A549 (cell line): ENCODE results near the gene MOV10L1. TPM values are rescaled to one million over a fixed set of nuclear protein-coding genes. Genes with fewer than 3 reads are reported as not detected.

Source experiments
- ATAC-seq, 2 experiments: fragments of 200-7000 bp in 1 of 2; fragments of >200 bp in 1 of 2; cut with Nextera tagmentation in 1 of 2; cut with Tn5 transposase in 1 of 2; 3 replicates each; pipeline versions ENCODE4 v1.8.0 to v1.9.1; 2018 to 2020; ENCODE audit warnings: mild to moderate bottlenecking in 1 of 2, moderate library complexity in 1 of 2
- CTCF ChIA-PET: fragments of 300-600 bp; sonication (Branson Sonifier 250); formaldehyde crosslinking; extraction: SDS; loops from one replicate; lab custom pipeline; 2021; ENCODE audit warnings: antibody characterized with exemption, inconsistent platforms; lab: Yijun Ruan, JAX
- POLR2A ChIA-PET: fragments of 350-600 bp; formaldehyde crosslinking; extraction: SDS; loops from one replicate; lab custom pipeline; 2021; ENCODE audit warnings: antibody characterized with exemption, inconsistent platforms; lab: Yijun Ruan, JAX
- DNase-seq, 2 experiments: peaks; one replicate each; pipeline versions ENCODE4 v3.0.0 to v3.0.0-alpha.2; 2011 to 2016; ENCODE audit warnings: low read depth in 1 of 2, low spot score in 1 of 2
- FAIRE-seq: peaks from 2 replicates; lab custom pipeline; 2011; peaks lifted over from hg19 to GRCh38; lab: Jason Lieb, UNC
- H3K27ac ChIP-seq, 2 experiments: fragments of >200 bp; sonication (Bioruptor Twin); formaldehyde crosslinking; 3 replicates each; pipeline ENCODE4 v1.5.1; 2016 to 2017
- H3K4me1 ChIP-seq: fragments of >200 bp; sonication (Bioruptor Twin); formaldehyde crosslinking; 3 replicates; pipeline ENCODE4 v1.6.1; 2016
- H3K4me2 ChIP-seq: fragments of >200 bp; sonication (Bioruptor Twin); formaldehyde crosslinking; 3 replicates; pipeline ENCODE4 v1.6.1; 2016
- H3K4me3 ChIP-seq: fragments of >200 bp; sonication (Bioruptor Twin); formaldehyde crosslinking; 3 replicates; pipeline ENCODE4 v1.5.1; 2016
- H3K9me3 ChIP-seq: fragments of >200 bp; sonication (Bioruptor Twin); formaldehyde crosslinking; 3 replicates; pipeline ENCODE4 v1.6.1; 2016
- CBX2 ChIP-seq: fragments of 200-600 bp; sonication (generic); IDR thresholded peaks from 2 replicates; pipeline ENCODE4 v1.6.1; 2016; ENCODE audit warnings: low read depth, mild to moderate bottlenecking, borderline replicate concordance
- CEBPB ChIP-seq, 2 experiments: fragments of >200 bp in 1 of 2; sonication (Bioruptor Twin) in 1 of 2; formaldehyde crosslinking in 1 of 2; IDR thresholded peaks; 2 replicates each; pipeline ENCODE4 v1.6.1; 2012 to 2016
- CHD2 ChIP-seq: fragments of 150-350 bp; IDR thresholded peaks from 2 replicates; pipeline ENCODE4 v1.6.1; 2014; ENCODE audit warnings: low read length; ENCODE audit not compliant: partially characterized antibody
- CHD4 ChIP-seq: fragments of 200-600 bp; sonication (generic); IDR thresholded peaks from 2 replicates; pipeline ENCODE4 v1.6.1; 2016; ENCODE audit warnings: antibody characterized with exemption, mild to moderate bottlenecking, borderline replicate concordance
- EHMT2 ChIP-seq: fragments of 200-600 bp; sonication (generic); IDR thresholded peaks from 2 replicates; pipeline ENCODE4 v1.6.1; 2016; ENCODE audit warnings: antibody characterized with exemption, low read depth, mild to moderate bottlenecking, moderate library complexity
- ELK1 ChIP-seq: fragments of 150-350 bp; IDR thresholded peaks from 2 replicates; pipeline ENCODE4 v1.6.1; 2014; ENCODE audit warnings: low read depth, mild to moderate bottlenecking, low read length
- EP300 ChIP-seq, 2 experiments: fragments of >200 bp; sonication (Bioruptor Twin); formaldehyde crosslinking; IDR thresholded peaks; 2 replicates in 1 of 2; 3 replicates in 1 of 2; pipeline ENCODE4 v1.6.1; 2016 to 2017
- ESRRA ChIP-seq: fragments of 150-350 bp; IDR thresholded peaks from 2 replicates; pipeline ENCODE4 v1.6.1; 2014; ENCODE audit warnings: mild to moderate bottlenecking, low read length, borderline replicate concordance
- FOSB ChIP-seq: fragments of 250-450 bp; sonication (Bioruptor Pico); IDR thresholded peaks from 2 replicates; pipeline ENCODE4 v1.5.0; 2020; ENCODE audit warnings: mild to moderate bottlenecking, moderate library complexity
- FOSL2 ChIP-seq, 2 experiments: fragments of 450-650 bp in 1 of 2; fragments of >200 bp in 1 of 2; sonication (Bioruptor Twin) in 1 of 2; formaldehyde crosslinking; IDR thresholded peaks; 2 replicates each; pipeline versions ENCODE4 v1.5.0 to v1.6.1; 2016 to 2020; ENCODE audit warnings: mild to moderate bottlenecking in 1 of 2, moderate library complexity in 1 of 2
- GATA3 ChIP-seq: IDR thresholded peaks from 2 replicates; pipeline ENCODE4 v1.6.1; 2012; ENCODE audit warnings: borderline replicate concordance
- HMGXB4 ChIP-seq: fragments of 250-450 bp; sonication (Bioruptor Pico); IDR thresholded peaks from 2 replicates; pipeline ENCODE4 v1.5.0; 2021; ENCODE audit warnings: mild to moderate bottlenecking, moderate library complexity, borderline replicate concordance
- HOXB13 ChIP-seq: fragments of 250-450 bp; sonication (Bioruptor Pico); IDR thresholded peaks from 2 replicates; pipeline ENCODE4 v1.5.0; 2020; ENCODE audit warnings: low read depth, mild to moderate bottlenecking, moderate library complexity
- HOXB5 ChIP-seq: fragments of 250-450 bp; sonication (Bioruptor Pico); IDR thresholded peaks from 2 replicates; pipeline ENCODE4 v1.5.0; 2020; ENCODE audit warnings: mild to moderate bottlenecking, moderate library complexity
- JUNB ChIP-seq: fragments of >200 bp; sonication (Bioruptor Twin); formaldehyde crosslinking; IDR thresholded peaks from 2 replicates; pipeline ENCODE4 v1.6.1; 2016
- KDM1A ChIP-seq: fragments of 200-600 bp; sonication (generic); IDR thresholded peaks from 2 replicates; pipeline ENCODE4 v1.6.1; 2016; ENCODE audit warnings: low read depth, mild to moderate bottlenecking
- KDM5A ChIP-seq: fragments of 200-600 bp; sonication (generic); IDR thresholded peaks from 2 replicates; pipeline ENCODE4 v1.6.1; 2016; ENCODE audit warnings: antibody characterized with exemption, mild to moderate bottlenecking
- MAX ChIP-seq: IDR thresholded peaks from 2 replicates; pipeline ENCODE4 v1.6.1; 2012
- NPAS2 ChIP-seq: fragments of 250-450 bp; sonication (Bioruptor Pico); IDR thresholded peaks from 2 replicates; pipeline ENCODE4 v1.8.0; 2022; ENCODE audit warnings: mild to moderate bottlenecking, moderate library complexity, borderline replicate concordance
- PBX3 ChIP-seq: IDR thresholded peaks from 2 replicates; pipeline ENCODE4 v1.6.1; 2012
- POLR2A ChIP-seq: IDR thresholded peaks from 2 replicates; pipeline ENCODE4 v1.6.1; 2012; ENCODE audit warnings: mild to moderate bottlenecking, low read length
- POLR2AphosphoS2 ChIP-seq: conservative IDR thresholded peaks from 2 replicates; pipeline ENCODE4 v1.6.1; 2012; ENCODE audit warnings: low read length, improper control_type of control experiment, inconsistent platforms
- SMC3 ChIP-seq: fragments of >200 bp; sonication (Bioruptor Twin); formaldehyde crosslinking; IDR thresholded peaks from 3 replicates; pipeline ENCODE4 v1.6.1; 2018; ENCODE audit warnings: inconsistent platforms
- TFCP2L1 ChIP-seq: fragments of 250-450 bp; sonication (Bioruptor Pico); IDR thresholded peaks from 2 replicates; pipeline ENCODE4 v1.5.0; 2021; ENCODE audit warnings: mild to moderate bottlenecking
- USF2 ChIP-seq: fragments of 450-650 bp; IDR thresholded peaks from 2 replicates; pipeline ENCODE4 v1.6.1; 2014; ENCODE audit warnings: antibody characterized with exemption
- ZFP36 ChIP-seq: fragments of 450-650 bp; IDR thresholded peaks from 2 replicates; pipeline ENCODE4 v1.6.1; 2014; ENCODE audit warnings: borderline replicate concordance; ENCODE audit not compliant: partially characterized antibody
- ZSCAN20 ChIP-seq: fragments of 250-450 bp; sonication (Bioruptor Pico); IDR thresholded peaks from 2 replicates; pipeline ENCODE4 v1.8.0; 2022; ENCODE audit warnings: mild to moderate bottlenecking, moderate library complexity
- WGBS: methylation state at CpG from one replicate; pipeline ENCODE4 v1.1.6; 2017; ENCODE audit errors: missing lambda C conversion rate; 5-methylcytosine and 5-hydroxymethylcytosine counted together
- polyA plus RNA-seq, 4 experiments: library from polyadenylated mRNA; depleted of rRNA in 3 of 4; stranded (reverse); fragments of >200 nt; fragmentation: RNase III in 1 of 4; extraction: RNeasy Plus Mini Kit Qiagen cat#74134 plus additional on column Dnase treatment in 1 of 4; gene quantifications; 2 replicates in 3 of 4; 3 replicates in 1 of 4; pipeline ENCODE4 v1.2.3, GENCODE V29; 2011 to 2017
- TF ChIP-seq, protein P1 (sequence below): IDR thresholded peaks from 2 replicates; pipeline ENCODE4 v1.6.1; 2012; ENCODE audit warnings: low read depth, borderline replicate concordance
- TF ChIP-seq, protein P2 (sequence below): fragments of >200 bp; sonication (Bioruptor Twin); formaldehyde crosslinking; IDR thresholded peaks from 3 replicates; pipeline ENCODE4 v1.6.1; 2016

Gene MOV10L1
- polyA plus RNA-seq, 2 of the 4 experiments (the other 2 are of a cell fraction) = 0.04 TPM

DNA sequence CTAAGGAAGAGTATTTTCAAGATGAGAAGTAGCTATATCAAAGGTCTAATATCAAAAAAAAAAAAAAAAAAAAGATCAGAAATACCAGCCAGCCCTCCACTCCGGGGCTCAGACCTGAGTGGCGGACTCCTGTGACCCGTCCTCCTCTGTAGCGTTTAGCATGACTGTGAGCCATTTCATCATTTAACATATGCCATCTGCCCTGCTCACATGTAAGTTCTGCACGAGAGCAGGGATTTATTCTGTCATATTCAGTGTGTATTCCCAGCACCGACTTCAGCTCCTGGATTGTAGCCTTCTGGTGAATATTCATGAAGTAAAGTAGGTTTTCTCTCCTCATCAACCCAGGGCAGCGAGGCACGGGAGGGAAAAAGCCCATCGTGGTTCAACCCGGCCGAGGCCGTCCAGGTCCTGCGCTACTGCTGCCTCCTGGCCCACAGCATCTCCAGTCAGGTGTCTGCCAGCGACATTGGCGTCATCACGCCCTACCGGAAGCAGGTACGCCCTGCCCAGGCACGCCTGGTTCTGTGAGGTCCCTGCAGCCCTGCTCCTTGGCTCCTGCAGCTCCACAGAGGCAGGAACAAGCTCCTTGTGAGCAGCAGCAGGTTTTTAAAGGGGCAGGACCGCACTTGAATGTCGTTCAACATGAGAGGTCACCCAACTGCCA, 68.0 kb downstream of the MOV10L1 start:
- FAIRE-seq (no peak), DNase-seq (no peak), ATAC-seq (no peak)
- TF ChIP-seq, protein P1, sequence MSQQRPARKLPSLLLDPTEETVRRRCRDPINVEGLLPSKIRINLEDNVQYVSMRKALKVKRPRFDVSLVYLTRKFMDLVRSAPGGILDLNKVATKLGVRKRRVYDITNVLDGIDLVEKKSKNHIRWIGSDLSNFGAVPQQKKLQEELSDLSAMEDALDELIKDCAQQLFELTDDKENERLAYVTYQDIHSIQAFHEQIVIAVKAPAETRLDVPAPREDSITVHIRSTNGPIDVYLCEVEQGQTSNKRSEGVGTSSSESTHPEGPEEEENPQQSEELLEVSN = no peak
- TF ChIP-seq FOSL2 (IDR thresholded peaks at IDR 0.05) (no peak), FOSL2 (CRISPR knock-in tag; IDR thresholded peaks at IDR 0.05) (no peak), ZFP36 (no peak), CHD2 (no peak), SMC3 (no peak), FOSB (no peak), JUNB (no peak), POLR2AphosphoS2 (no peak), PBX3 (no peak), KDM5A (no peak), POLR2A (no peak), KDM1A (no peak), USF2 (no peak), ELK1 (no peak), GATA3 (no peak), ZSCAN20 (CRISPR knock-in tag) (no peak), EP300 (IDR thresholded peaks at IDR 0.05) (no peak), ESRRA (no peak), HOXB5 (CRISPR knock-in tag) (no peak), CBX2 (no peak)
- Histone ChIP-seq H3K4me1 (no peaks in the 10 kb centered on the region), H3K4me3 (no peak overlapping the region), H3K27ac (no peak overlapping the region), H3K9me3 (no peaks in the 10 kb centered on the region), H3K4me2 (no peak overlapping the region)
- WGBS = 47% methylated on average over 14 of the region's 21 CpGs
- ChIA-PET CTCF (interaction anchor here (1.9 kb wide), 1 partner anchor 9 kb away, joined by 15 read pairs; no protein-coding TSS in a partner anchor), POLR2A (interaction anchor here (0.6 kb wide), 1 partner anchor 119 kb away, joined by 4 read pairs; no protein-coding TSS in a partner anchor)

DNA sequence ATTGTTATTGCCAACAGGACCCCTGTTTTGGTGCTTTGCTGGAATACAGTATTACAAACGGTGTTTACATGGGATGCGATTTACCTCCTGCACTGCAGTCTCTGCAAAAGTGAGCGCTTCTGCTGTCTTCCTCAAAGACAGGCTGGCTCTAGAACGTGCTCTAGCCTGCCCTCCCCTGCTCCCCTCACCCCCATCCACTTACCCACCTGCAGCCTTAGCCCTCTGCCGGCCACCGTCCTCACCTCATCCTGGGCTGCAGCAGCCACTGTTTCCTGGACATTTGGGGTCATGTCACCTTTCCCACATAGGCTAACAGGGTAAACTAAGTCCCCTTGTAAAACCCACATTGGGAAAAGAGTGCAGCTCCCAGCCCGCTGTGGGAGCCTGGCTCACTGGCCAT, 71.1 kb downstream of the MOV10L1 start:
- Histone ChIP-seq H3K9me3 (no peaks in the 10 kb centered on the region), H3K27ac (no peak overlapping the region), H3K4me3 (no peak overlapping the region), H3K4me1 (no peaks in the 10 kb centered on the region), H3K4me2 (no peak overlapping the region)
- ChIA-PET POLR2A (no interaction called here), CTCF (interaction anchor here (1.3 kb wide), 1 partner anchor 11 kb away, joined by 6 read pairs; no protein-coding TSS in a partner anchor)
- FAIRE-seq (no peak), ATAC-seq (no peak), DNase-seq (no peak)
- 71% methylated on average over 6 of the region's 7 CpGs for WGBS
- no peak for TF ChIP-seq NPAS2 (CRISPR knock-in tag)
- no peak for TF ChIP-seq CEBPB (IDR thresholded peaks at IDR 0.05)
- TF ChIP-seq HMGXB4 = no peak
- TF ChIP-seq EHMT2 = no peak
- no peak for TF ChIP-seq HOXB13
- TF ChIP-seq GATA3 = no peak
- no peak for TF ChIP-seq JUNB
- TF ChIP-seq MAX = no peak
- TF ChIP-seq ZFP36 = no peak
- TF ChIP-seq ZSCAN20 (CRISPR knock-in tag) = no peak
- TF ChIP-seq TFCP2L1 (CRISPR knock-in tag) = no peak
- TF ChIP-seq PBX3 = no peak
- no peak for TF ChIP-seq KDM5A
- TF ChIP-seq FOSL2 (IDR thresholded peaks at IDR 0.05) = no peak
- no peak for TF ChIP-seq FOSL2 (CRISPR knock-in tag; IDR thresholded peaks at IDR 0.05)
- no peak for TF ChIP-seq HOXB5 (CRISPR knock-in tag)
- no peak for TF ChIP-seq POLR2AphosphoS2
- TF ChIP-seq, protein P2, sequence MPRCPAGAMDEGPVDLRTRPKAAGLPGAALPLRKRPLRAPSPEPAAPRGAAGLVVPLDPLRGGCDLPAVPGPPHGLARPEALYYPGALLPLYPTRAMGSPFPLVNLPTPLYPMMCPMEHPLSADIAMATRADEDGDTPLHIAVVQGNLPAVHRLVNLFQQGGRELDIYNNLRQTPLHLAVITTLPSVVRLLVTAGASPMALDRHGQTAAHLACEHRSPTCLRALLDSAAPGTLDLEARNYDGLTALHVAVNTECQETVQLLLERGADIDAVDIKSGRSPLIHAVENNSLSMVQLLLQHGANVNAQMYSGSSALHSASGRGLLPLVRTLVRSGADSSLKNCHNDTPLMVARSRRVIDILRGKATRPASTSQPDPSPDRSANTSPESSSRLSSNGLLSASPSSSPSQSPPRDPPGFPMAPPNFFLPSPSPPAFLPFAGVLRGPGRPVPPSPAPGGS = no peak
- no peak for TF ChIP-seq CHD4
